Endodermal cell (in vitro differentiated cells): ENCODE results near the gene LARP1. TPM values are rescaled to one million over a fixed set of nuclear protein-coding genes. Genes with fewer than 3 reads are reported as not detected.

ENCODE experiments used
- DNase-seq: peaks from one replicate; pipeline ENCODE4 v3.0.0-alpha.2; 2017
- H3K27ac ChIP-seq: 2 replicates; pipeline ENCODE4 v1.5.1; 2013; ENCODE audit warnings: mild to moderate bottlenecking, low read depth, low read length, moderate library complexity
- H3K27me3 ChIP-seq: 2 replicates; pipeline ENCODE4 v1.6.1; 2013; ENCODE audit warnings: mild to moderate bottlenecking, low read length, moderate library complexity; ENCODE audit not compliant: insufficient read depth, control insufficient read depth, poor library complexity, severe bottlenecking
- H3K36me3 ChIP-seq: 2 replicates; pipeline ENCODE4 v1.7.0; 2013; ENCODE audit warnings: mild to moderate bottlenecking, low read length, moderate library complexity; ENCODE audit not compliant: control insufficient read depth, insufficient read depth
- H3K4me1 ChIP-seq: one replicate; pipeline ENCODE4 v1.7.0; 2013; ENCODE audit warnings: low read length; ENCODE audit not compliant: control insufficient read depth, insufficient read depth
- H3K4me3 ChIP-seq: 2 replicates; pipeline ENCODE4 v1.5.1; 2013; ENCODE audit warnings: mild to moderate bottlenecking, low read length, moderate library complexity
- H3K9ac ChIP-seq: 2 replicates; pipeline ENCODE4 v1.6.1; 2013; ENCODE audit warnings: mild to moderate bottlenecking, low read length, moderate library complexity; ENCODE audit not compliant: poor library complexity, severe bottlenecking; ENCODE audit errors: extremely low read depth
- H3K9me3 ChIP-seq: 2 replicates; pipeline ENCODE4 v1.6.1; 2013; ENCODE audit warnings: mild to moderate bottlenecking, low read length, moderate library complexity; ENCODE audit not compliant: control insufficient read depth
- H3K27ac Mint-ChIP-seq: 2 replicates; pipeline ENCODE4 v1.8.0; 2020; ENCODE audit warnings: mixed read lengths
- H3K27me3 Mint-ChIP-seq: 2 replicates; pipeline ENCODE4 v1.8.0; 2021; ENCODE audit warnings: mild to moderate bottlenecking, mixed read lengths; ENCODE audit not compliant: insufficient read depth
- H3K36me3 Mint-ChIP-seq: 2 replicates; pipeline ENCODE4 v1.8.0; 2020; ENCODE audit warnings: low read depth, mixed read lengths
- H3K4me1 Mint-ChIP-seq: 2 replicates; pipeline ENCODE4 v1.8.0; 2020; ENCODE audit warnings: mixed read lengths
- H3K4me3 Mint-ChIP-seq: 2 replicates; pipeline ENCODE4 v1.8.0; 2020; ENCODE audit warnings: mild to moderate bottlenecking, moderate library complexity, mixed read lengths
- H3K9me3 Mint-ChIP-seq: 2 replicates; pipeline ENCODE4 v1.8.0; 2020; ENCODE audit warnings: mild to moderate bottlenecking, mixed read lengths
- CTCF ChIP-seq: fragments of 200-600 bp; sonication (generic); conservative IDR thresholded peaks from 2 replicates; pipeline ENCODE4 v1.5.0; 2021; ENCODE audit warnings: antibody characterized with exemption, mild to moderate bottlenecking
- WGBS, 2 experiments: methylation state at CpG; one replicate each; pipeline versions ENCODE4 v1.1.5 to v1.1.7; 2013; ENCODE audit warnings: missing lambda C conversion rate in 2 of 2, mixed read lengths in 1 of 2; ENCODE audit not compliant: insufficient coverage in 1 of 2, insufficient read length in 1 of 2; 5-methylcytosine and 5-hydroxymethylcytosine counted together
- total RNA-seq, 2 donors: library from RNA; stranded (reverse); fragmentation: NEBNext Ultra II Directional in 1 of 2; extraction: Animal tissue kit (Norgen Biotek cat#: 25700) in 1 of 2; gene quantifications; 2 replicates in 1 of 2; 3 replicates in 1 of 2; pipeline ENCODE4 v1.2.1, GENCODE V29; 2021

LARP1 gene
- total RNA-seq, 2 donors from 2014 or later = 193 to 273 TPM

GRCh38 chr5:154764967-154765366 is 9.8 kb downstream of the LARP1 start:
- Mint-ChIP-seq H3K27ac (peak overlapping the region; percentile 0), H3K4me3 (no peak overlapping the region), H3K4me1 (peaks cover 61% of the 10 kb centered on the region)

GRCh38 chr5:154765396-154765925 is 10.3 kb downstream of the LARP1 start:
- H3K4me3 Mint-ChIP-seq = no peak overlapping the region
- 92% methylated on average over 8 to 10 of the region's 10 CpGs for WGBS, 2 experiments
- Histone ChIP-seq H3K9me3 (no peaks in the 10 kb centered on the region), H3K4me1 (peaks cover 22% of the 10 kb centered on the region), H3K36me3 (no peaks in the 10 kb centered on the region), H3K27ac (no peak overlapping the region), H3K27me3 (no peaks in the 10 kb centered on the region), H3K9ac (no peak overlapping the region), H3K4me3 (no peak overlapping the region)
- H3K9me3 Mint-ChIP-seq = no peaks in the 10 kb centered on the region
- peaks cover 3% of the 10 kb centered on the region for H3K36me3 Mint-ChIP-seq
- no peak for DNase-seq
- no peak for TF ChIP-seq CTCF
- peaks cover 59% of the 10 kb centered on the region for H3K4me1 Mint-ChIP-seq
- H3K27ac Mint-ChIP-seq = peak overlapping the region; percentile 0
- no peaks in the 10 kb centered on the region for H3K27me3 Mint-ChIP-seq

More at GRCh38 chr5:154764967-154765366, 9.8 kb downstream of the LARP1 start:
- Histone ChIP-seq H3K27me3 (no peaks in the 10 kb centered on the region), H3K27ac (no peak overlapping the region), H3K4me3 (no peak overlapping the region), H3K9ac (no peak overlapping the region), H3K4me1 (peaks cover 24% of the 10 kb centered on the region), H3K36me3 (no peaks in the 10 kb centered on the region), H3K9me3 (no peaks in the 10 kb centered on the region)
- no peak for TF ChIP-seq CTCF
- Mint-ChIP-seq H3K27me3 (no peaks in the 10 kb centered on the region), H3K9me3 (no peaks in the 10 kb centered on the region), H3K36me3 (peaks cover 3% of the 10 kb centered on the region)
- DNase-seq = no peak
- WGBS, 2 experiments = 80 to 96% methylated on average over 3 of the region's 3 CpGs

GRCh38 chr5:154766558-154767281 is 11.5 kb downstream of the LARP1 start:
- TF ChIP-seq CTCF = no peak
- no peak overlapping the region for H3K9ac ChIP-seq
- H3K4me1 ChIP-seq = peaks cover 21% of the 10 kb centered on the region
- H3K27ac Mint-ChIP-seq = no peak overlapping the region
- peaks cover 59% of the 10 kb centered on the region for H3K4me1 Mint-ChIP-seq
- WGBS, 2 experiments = 91 to 100% methylated on average over 3 of the region's 3 CpGs
- H3K27me3 Mint-ChIP-seq = no peaks in the 10 kb centered on the region
- peaks cover 3% of the 10 kb centered on the region for H3K36me3 Mint-ChIP-seq
- no peaks in the 10 kb centered on the region for H3K9me3 Mint-ChIP-seq
- no peak overlapping the region for H3K4me3 Mint-ChIP-seq
- no peak overlapping the region for H3K27ac ChIP-seq
- H3K27me3 ChIP-seq = no peaks in the 10 kb centered on the region
- DNase-seq = no peak
- peaks cover 6% of the 10 kb centered on the region for H3K36me3 ChIP-seq
- no peak overlapping the region for H3K4me3 ChIP-seq
- H3K9me3 ChIP-seq = no peaks in the 10 kb centered on the region
